GM18868 (cell line): ENCODE results near the gene SLC9A9.

Source experiments
- ATAC-seq: cut with Tn5 transposase; IDR thresholded peaks from one replicate; pipeline ENCODE4 v1.9.1; 2021; ENCODE audit warnings: mild to moderate bottlenecking, moderate library complexity; ENCODE audit not compliant: unreplicated experiment

SLC9A9 gene

DNA sequence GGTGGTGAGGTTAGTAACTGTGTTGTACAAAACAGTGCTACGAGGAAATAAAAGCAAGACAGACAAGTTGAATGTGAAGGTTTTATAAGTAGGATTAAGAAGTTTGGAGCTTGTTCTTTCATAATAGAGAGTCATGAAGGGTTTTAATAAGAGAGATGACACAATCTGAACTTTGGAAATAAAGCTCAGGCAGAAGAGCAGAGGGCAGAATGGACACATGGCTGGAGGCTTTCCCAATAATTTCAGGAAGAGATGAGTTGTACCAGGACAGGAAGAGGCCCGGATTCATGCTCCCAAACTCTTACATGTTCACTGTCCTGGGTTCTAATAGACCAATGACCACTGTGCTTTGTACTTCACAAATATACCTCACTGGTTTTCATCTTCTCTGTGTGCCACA, 194.8 kb downstream of the SLC9A9 start:
- no peak for ATAC-seq

DNA sequence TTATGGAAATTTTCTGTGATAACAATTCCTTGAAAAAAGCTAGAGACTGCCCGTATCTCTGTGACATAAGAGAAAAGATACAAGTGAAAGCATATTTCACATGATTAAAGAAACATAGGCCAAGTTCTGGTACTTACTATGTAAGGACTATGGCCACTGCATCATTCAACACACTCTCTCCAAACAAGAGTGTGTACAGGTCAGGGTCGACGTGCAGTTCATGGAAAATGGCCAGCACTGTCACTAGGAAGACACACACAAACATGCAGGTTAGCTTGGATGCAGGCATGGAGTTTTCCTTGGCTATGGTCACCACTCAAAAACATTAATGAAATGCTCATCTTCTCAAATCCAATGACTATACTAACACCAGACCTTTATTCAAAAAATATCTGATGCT, 196.2 kb downstream of the SLC9A9 start:
- no peak for ATAC-seq

GRCh38 chr3:143650827-143651226, 197.4 kb downstream of the SLC9A9 start:
- ATAC-seq = no peak

- no peak for ATAC-seq
Observed at GRCh38 chr3:143650120-143650519, 198.1 kb downstream of the SLC9A9 start.

- ATAC-seq = no peak
Observed at GRCh38 chr3:143648708-143649107, 199.6 kb downstream of the SLC9A9 start.

DNA sequence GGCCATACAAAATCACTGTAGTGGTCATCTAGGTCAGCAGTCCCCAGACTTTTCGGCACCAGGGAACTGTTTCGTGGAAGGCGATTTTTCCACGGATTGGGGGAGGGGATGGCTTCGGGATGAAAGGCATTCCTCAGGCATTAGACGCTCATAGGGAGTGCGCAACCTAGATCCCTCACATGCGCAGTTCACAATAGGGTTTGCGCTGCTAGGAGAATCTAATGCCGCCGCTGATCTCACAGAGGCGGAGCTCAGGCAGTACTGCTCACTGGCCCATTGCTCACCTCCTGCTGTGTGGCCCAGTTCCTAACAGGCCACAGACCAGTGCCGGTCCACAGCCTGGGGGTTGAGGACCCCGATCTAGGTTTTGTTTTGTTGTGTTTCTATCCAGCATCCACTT, 200.1 kb downstream of the SLC9A9 start:
- no peak for ATAC-seq

DNA sequence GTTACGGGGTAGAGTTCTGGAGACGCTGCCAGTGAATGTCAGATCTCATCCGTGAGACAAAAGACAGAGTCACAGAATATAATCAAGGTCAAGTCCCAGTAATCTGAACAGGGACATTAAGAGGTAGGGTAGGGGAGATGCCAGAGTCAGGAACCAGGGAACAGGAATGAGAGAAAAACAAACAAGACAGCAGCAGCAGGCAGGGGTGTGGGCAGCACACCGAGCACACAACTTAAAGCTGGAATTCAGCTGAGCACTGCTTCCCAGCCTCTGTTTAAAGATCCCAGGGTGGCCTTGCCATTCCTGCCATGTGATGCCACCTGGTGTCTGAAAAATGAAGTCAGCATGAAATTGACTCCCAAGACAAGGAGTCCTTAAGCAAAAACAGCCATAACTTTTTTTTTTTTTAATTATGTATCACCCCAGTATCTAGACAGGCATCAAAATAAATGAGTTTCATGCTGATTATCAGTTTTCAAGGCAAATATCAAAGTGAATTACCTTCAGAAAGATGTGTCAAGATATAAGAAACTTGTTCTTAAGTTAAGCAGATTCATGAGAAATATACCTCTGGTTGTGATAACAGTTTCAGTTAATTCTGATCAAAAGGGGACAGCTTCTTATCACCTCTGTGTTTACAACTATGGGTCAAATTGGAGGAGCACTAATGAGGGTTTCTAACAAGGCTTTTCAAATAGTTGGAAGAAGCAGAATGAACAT, 203.7 kb downstream of the SLC9A9 start:
- peak; percentile 67 for ATAC-seq

DNA sequence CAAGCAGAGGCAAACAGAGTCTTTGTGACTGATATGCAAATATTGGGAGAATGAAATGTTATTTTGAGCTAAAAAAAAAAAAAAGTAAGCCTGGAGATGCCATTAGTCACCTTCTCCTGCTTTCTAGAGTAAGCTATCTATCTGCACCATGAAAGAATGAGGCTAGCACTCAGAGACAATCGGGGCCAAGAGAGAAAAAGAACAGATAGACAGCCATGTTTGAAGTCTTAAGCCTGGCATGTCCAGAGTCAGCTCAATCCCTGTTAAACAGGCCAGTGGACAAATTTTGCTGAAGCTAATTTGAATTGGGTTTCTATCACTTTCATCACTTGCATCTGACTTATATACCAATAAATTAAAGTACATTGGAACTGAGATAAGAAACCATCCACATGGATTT, 204.4 kb downstream of the SLC9A9 start:
- no peak for ATAC-seq

DNA sequence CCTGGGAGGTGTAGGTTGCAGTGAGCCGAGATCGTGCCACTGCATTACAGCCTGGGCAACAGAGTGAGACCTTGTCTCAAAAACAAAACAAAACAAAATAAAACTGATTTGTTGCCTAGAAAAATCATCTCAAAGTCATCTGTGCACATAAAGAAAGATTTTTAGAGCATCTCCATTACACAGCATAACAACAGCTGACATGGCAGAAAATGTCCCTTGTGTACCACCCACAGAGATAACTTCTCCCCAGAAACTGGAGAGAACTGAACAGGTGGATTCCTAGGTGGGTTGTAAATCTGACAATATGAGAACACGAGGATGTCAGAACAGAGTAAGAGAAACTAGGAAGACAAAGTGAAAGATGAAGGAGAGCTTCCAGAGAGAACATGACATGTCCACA, 207.5 kb downstream of the SLC9A9 start:
- no peak for ATAC-seq

DNA sequence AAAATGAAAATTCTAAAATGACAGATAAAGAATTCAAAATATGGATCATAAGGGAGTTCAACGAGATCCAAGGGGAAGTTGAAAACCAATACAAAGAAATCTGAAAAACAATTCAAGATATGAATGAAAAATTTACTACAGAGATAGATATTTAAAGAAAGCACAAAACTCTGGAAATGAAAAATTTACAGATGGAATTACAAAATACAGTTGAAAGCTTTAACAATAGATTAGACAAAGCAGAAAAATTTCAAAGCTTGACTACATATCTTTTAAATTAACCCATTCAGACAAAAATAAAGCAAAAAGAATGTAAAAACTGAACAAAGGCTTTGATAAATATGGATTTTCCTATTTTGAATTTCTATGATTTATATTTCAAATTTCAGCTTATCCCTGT, 211.1 kb downstream of the SLC9A9 start:
- ATAC-seq = no peak

- ATAC-seq = no peak
Observed at GRCh38 chr3:143634991-143635390, 213.3 kb downstream of the SLC9A9 start.

GRCh38 chr3:143634427-143634826, 213.8 kb downstream of the SLC9A9 start:
- no peak for ATAC-seq

DNA sequence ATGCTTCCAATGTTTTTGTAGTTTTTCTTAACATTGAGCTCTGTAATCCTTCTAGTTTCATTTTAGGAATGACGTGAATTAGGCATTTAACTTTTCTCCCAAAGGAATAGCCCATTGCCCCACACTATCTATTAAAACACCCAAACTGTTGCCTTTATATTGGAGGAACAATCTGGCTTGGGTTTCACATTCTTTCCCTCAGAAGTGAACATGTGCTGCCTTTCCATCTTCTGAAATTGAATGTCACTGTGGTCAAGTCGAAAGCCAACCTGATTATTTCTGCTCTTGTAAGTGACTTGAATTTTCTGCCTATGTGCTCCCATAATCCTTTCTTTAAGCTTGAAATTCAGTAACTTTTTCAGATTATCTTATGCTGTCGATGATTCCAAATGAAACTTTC, 214.5 kb downstream of the SLC9A9 start:
- no peak for ATAC-seq

- no peak for ATAC-seq
Observed at GRCh38 chr3:143629726-143630125, 218.5 kb downstream of the SLC9A9 start.

DNA sequence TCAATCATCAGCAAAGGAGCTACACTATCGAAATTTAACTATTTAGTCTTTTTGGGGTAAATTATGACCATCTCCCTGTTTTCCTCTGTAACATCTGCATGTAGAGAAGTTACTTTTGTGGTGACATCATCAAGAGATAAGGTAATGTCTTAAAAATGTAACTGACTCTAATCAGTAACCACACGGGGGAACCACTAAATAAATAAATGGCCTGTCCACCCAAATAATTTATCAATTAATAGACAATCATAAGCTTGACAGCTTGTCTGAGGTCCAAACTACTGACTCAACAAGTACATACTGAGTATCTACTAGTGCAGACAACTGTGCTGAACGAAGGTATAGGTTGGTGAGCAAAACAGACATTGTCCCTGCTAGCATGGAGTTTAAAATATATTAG, 219.3 kb downstream of the SLC9A9 start:
- ATAC-seq = no peak

DNA sequence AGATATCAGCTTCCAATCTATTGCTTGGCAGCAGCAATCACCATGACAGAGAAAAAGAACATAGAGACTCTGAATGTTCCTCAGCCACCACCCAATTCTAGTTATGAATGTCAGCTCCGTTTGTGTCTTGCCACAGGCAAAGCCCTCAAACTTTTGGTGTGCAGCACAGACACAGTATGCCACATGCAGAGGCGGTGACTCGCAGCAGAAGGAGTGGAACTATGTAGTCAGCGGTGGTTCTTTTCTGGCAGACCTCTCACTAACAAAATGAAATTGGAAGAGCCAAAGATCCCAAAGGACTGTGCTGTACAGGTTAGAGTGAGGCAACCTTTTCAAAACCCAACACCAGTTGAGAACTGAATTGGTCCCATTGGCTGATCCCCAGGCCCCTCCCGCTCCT, 220.9 kb downstream of the SLC9A9 start:
- ATAC-seq = no peak

DNA sequence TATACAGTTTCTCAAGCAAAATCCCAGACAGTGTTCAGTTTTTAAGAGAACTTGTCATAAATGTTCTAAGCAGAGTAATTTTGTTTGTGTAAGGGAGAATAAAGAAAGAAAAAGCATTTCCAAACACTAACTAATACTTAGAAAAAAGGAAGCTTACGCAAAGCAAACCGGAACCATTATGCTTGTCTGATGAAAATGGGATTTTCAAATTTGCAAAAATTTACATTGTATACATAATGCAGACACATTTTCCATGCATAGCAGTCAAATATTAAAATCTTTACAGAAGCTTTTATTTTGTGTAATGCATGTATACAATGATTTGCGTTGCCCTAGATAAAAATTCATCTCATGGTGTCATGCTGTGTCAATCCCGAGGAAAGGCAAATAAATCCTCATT, 229.0 kb downstream of the SLC9A9 start:
- no peak for ATAC-seq

DNA sequence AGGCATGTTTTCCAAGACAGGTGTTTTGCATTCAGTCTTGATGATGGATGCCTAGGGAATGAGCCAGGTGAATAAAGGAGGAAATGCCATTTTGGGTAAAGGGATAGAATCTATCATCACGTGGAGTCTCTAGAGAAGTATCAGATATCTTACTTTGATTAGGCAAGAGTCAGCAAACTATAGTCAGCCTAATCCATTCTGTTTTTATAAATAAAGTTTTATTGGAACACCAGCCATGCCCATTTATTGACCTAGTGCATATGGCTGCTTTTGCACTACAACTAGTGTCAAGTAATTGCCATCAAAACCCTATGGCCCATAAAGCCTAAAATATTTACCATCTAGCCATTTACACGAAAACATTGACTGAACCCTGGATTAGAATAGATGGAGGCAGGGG, 231.2 kb downstream of the SLC9A9 start:
- ATAC-seq = no peak

DNA sequence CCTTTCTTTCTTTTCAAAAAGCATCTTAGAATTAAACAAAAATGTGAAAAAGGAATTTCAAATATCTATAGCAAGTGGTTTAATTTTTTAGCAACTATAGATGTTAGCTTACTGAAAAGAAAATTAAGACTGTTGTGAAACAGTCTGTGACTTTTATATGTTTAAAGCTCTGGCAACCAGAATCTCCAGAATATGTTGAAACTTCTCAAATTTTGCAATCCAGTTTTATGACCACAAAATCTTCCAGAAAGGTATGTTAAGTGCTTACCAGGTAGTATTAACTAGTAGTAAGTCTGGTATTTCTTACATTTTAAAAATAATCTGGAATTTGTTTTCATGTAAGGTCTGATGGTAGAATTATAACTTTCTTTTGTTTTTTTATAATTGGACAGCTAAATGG, 235.0 kb downstream of the SLC9A9 start:
- no peak for ATAC-seq

GRCh38 chr3:143612541-143612940, 235.7 kb downstream of the SLC9A9 start:
- no peak for ATAC-seq

GRCh38 chr3:143608966-143609365, 239.3 kb downstream of the SLC9A9 start:
- ATAC-seq = no peak

DNA sequence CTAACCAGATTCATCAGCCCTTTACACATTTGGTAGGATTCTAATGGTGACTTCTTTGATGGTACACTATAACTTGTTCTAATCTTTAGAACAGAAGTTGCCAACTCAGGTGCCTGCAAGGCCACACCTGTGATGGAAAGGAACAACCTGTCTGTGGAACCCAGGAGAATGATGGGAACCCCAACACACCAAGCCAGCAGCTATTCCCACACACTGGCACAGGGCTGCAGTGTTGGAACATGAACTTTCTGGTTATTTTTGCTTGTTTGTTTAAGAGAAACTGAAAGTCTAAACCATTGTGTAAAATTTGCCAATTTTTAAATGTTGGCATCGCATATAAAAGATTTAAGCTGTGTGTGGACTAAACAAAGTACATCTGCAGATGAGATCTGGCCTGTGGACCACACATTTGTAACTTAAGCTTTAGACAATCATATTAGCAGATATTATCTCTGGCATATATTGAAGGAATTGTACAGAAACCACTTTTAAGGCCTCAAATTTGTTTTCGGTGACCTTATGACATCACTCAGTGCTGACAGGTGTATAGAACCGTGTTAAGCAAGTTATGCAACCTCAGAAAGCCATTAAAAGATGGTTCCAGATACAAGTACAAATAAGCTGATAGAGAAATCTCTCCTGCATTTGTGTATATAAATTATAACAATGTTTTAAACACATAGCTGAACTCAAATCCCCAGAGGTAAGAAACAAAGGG, 242.9 kb downstream of the SLC9A9 start:
- peak; percentile 33 for ATAC-seq
